Retinal pigment epithelial cell (primary cell): ENCODE data around the gene TEX261.

Source experiments
- DNase-seq: peaks from one replicate; pipeline ENCODE4 v3.0.0-alpha.2; 2010; ENCODE audit warnings: low read depth
- H3K4me3 ChIP-seq: 2 replicates; pipeline ENCODE4 v1.5.1; 2011; ENCODE audit warnings: mild to moderate bottlenecking, low read length, control low read depth, moderate library complexity
- CTCF ChIP-seq: conservative IDR thresholded peaks from 2 replicates; pipeline ENCODE4 v1.5.1; 2011; ENCODE audit warnings: low read depth, low read length, control low read depth, inconsistent platforms

TEX261 gene

GRCh38 chr2:70978341-70979179 lies 16.1 kb downstream of the TEX261 start, which contains the start of gene ANKRD53:
ANKRD53 (plus strand) TSS chr2:70978630; CDS start chr2:70978646, 16 bp downstream.
- no peak for DNase-seq
- no peak for TF ChIP-seq CTCF

GRCh38 chr2:70977605-70978205 lies 17.0 kb downstream of the TEX261 start:
- TF ChIP-seq CTCF = no peak
- no peak for DNase-seq

More at GRCh38 chr2:70978341-70979179, 16.1 kb downstream of the TEX261 start, which contains the start of gene ANKRD53:
- peak within 1 kb of the TSS; percentile 64 for H3K4me3 ChIP-seq

GRCh38 chr2:70975237-70975636 lies 19.4 kb downstream of the TEX261 start:
- no peak overlapping the region for H3K4me3 ChIP-seq
- no peak for TF ChIP-seq CTCF
- no peak for DNase-seq

More at GRCh38 chr2:70977605-70978205, 17.0 kb downstream of the TEX261 start:
- peak overlapping the region; percentile 64 for H3K4me3 ChIP-seq

- no peak overlapping the region for H3K4me3 ChIP-seq
- TF ChIP-seq CTCF = no peak
- no peak for DNase-seq
These were observed 20.1 kb downstream of the TEX261 start for GRCh38 chr2:70974592-70974991.

- TF ChIP-seq CTCF = no peak
- no peak overlapping the region for H3K4me3 ChIP-seq
- DNase-seq = no peak
These were observed 27.5 kb downstream of the TEX261 start for GRCh38 chr2:70967189-70967588.

- H3K4me3 ChIP-seq = no peak overlapping the region
- DNase-seq = no peak
- no peak for TF ChIP-seq CTCF
These were observed 28.0 kb downstream of the TEX261 start for GRCh38 chr2:70966681-70967080.
